ENCODE measurements around the gene KLF5. TPM values are rescaled to one million over a fixed set of nuclear protein-coding genes. Genes with fewer than 3 reads are reported as not detected.

The KLF5 gene
- total and polyA plus RNA-seq, 10 of the 15 experiments (the other 5 are each of a cell fraction or from before 2014, with no cell fraction given), result 0.43 to 5.2 (median 1.0) TPM

- TF ChIP-seq, protein P1, sequence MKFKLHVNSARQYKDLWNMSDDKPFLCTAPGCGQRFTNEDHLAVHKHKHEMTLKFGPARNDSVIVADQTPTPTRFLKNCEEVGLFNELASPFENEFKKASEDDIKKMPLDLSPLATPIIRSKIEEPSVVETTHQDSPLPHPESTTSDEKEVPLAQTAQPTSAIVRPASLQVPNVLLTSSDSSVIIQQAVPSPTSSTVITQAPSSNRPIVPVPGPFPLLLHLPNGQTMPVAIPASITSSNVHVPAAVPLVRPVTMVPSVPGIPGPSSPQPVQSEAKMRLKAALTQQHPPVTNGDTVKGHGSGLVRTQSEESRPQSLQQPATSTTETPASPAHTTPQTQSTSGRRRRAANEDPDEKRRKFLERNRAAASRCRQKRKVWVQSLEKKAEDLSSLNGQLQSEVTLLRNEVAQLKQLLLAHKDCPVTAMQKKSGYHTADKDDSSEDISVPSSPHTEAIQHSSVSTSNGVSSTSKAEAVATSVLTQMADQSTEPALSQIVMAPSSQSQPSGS (IDR thresholded peaks at IDR 0.05; ENCODE audit: low read length), result no peak
- no peak for TF ChIP-seq MYC (IDR thresholded peaks at IDR 0.05; ENCODE audit: insufficient read depth, insufficient read length, insufficient replicate concordance, low read length, severe bottlenecking)
- TF ChIP-seq, protein P2, sequence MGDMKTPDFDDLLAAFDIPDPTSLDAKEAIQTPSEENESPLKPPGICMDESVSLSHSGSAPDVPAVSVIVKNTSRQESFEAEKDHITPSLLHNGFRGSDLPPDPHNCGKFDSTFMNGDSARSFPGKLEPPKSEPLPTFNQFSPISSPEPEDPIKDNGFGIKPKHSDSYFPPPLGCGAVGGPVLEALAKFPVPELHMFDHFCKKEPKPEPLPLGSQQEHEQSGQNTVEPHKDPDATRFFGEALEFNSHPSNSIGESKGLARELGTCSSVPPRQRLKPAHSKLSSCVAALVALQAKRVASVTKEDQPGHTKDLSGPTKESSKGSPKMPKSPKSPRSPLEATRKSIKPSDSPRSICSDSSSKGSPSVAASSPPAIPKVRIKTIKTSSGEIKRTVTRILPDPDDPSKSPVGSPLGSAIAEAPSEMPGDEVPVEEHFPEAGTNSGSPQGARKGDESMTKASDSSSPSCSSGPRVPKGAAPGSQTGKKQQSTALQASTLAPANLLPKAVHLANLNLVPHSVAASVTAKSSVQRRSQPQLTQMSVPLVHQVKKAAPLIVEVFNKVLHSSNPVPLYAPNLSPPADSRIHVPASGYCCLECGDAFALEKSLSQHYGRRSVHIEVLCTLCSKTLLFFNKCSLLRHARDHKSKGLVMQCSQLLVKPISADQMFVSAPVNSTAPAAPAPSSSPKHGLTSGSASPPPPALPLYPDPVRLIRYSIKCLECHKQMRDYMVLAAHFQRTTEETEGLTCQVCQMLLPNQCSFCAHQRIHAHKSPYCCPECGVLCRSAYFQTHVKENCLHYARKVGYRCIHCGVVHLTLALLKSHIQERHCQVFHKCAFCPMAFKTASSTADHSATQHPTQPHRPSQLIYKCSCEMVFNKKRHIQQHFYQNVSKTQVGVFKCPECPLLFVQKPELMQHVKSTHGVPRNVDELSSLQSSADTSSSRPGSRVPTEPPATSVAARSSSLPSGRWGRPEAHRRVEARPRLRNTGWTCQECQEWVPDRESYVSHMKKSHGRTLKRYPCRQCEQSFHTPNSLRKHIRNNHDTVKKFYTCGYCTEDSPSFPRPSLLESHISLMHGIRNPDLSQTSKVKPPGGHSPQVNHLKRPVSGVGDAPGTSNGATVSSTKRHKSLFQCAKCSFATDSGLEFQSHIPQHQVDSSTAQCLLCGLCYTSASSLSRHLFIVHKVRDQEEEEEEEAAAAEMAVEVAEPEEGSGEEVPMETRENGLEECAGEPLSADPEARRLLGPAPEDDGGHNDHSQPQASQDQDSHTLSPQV (IDR thresholded peaks at IDR 0.05), result no peak
These were observed 23.7 kb downstream of the KLF5 start (continued) for GRCh38 chr13:73082471-73082870.

GRCh38 chr13:73082895-73083294 lies 24.1 kb downstream of the KLF5 start:
- Histone ChIP-seq H3K36me3 (ENCODE audit: control insufficient read depth in 2 of 2, insufficient read depth in 2 of 2, low read length in 1 of 2) (no peaks in the 10 kb centered on the region), H3K9ac (ENCODE audit: control insufficient read depth, insufficient read depth, low read length) (no peak overlapping the region), H2AFZ (ENCODE audit: control insufficient read depth, low read depth, low read length) (no peak overlapping the region), H4K20me1 (ENCODE audit: control insufficient read depth, insufficient read depth) (no peaks in the 10 kb centered on the region), H3K4me1 (ENCODE audit: control insufficient read depth, insufficient read depth, low read length) (no peaks in the 10 kb centered on the region), H3K9me3 (replicated peaks; ENCODE audit: control insufficient read depth, insufficient read depth, low read length) (no peaks in the 10 kb centered on the region), H3K4me2 (ENCODE audit: control insufficient read depth, insufficient read depth) (no peak overlapping the region), H3K27ac (ENCODE audit: control insufficient read depth, insufficient read depth) (no peak overlapping the region), H3K27me3 (replicated peaks in 1 of 2; ENCODE audit: control insufficient read depth in 2 of 2, insufficient read depth in 2 of 2, low read length in 1 of 2) (no peaks in the 10 kb centered on the region), H3K4me3 (no peak overlapping the region), H3K79me2 (ENCODE audit: control insufficient read depth, insufficient read depth, low read length) (no peaks in the 10 kb centered on the region)
- ChIA-PET CTCF (interaction anchor here (1.6 kb wide), 1 partner anchor 25 kb away, joined by 4 read pairs; no protein-coding TSS in a partner anchor), POLR2A (no interaction called here), RAD21 (ENCODE audit: unreplicated experiment) (no interaction called here), SMC1A (ENCODE audit: uncharacterized antibody, unreplicated experiment) (no interaction called here)
- in situ Hi-C loops (cut with MboI), result no loop called here
- FAIRE-seq (no peak), ATAC-seq (no peak), DNase-seq (ENCODE audit: low read depth, low spot score) (no peak)
- WGBS (ENCODE audit: insufficient coverage, insufficient replicate concordance, low lambda C conversion rate, missing lambda C conversion rate), result 72% methylated on average over 4 of the region's 4 CpGs
- TF ChIP-seq RFX5 (IDR thresholded peaks at IDR 0.05; ENCODE audit: low read depth, low read length) (no peak), PML (IDR thresholded peaks at IDR 0.05; ENCODE audit: low read length) (no peak)
- intact Hi-C loops (cut with micrococcal nuclease; ENCODE audit: unreplicated experiment), result no loop called here
- no TSS peak for BruUV-seq (replicated peaks)

Measured in GM12878 (cell line).